Caco-2 (cell line): ENCODE results near the gene TMPRSS4. TPM values are rescaled to one million over a fixed set of nuclear protein-coding genes. Genes with fewer than 3 reads are reported as not detected.

Experiments
- BruUV-seq: library from RNA; stranded (reverse); fragments of 400-500 nt; replicated peaks from 2 replicates; lab custom pipeline; 2021; lab: Mats Ljungman, UMichigan
- CTCF ChIA-PET: fragments of 300-600 bp; sonication (Branson Sonifier 250); formaldehyde crosslinking; loops from one replicate; lab custom pipeline; 2022; ENCODE audit warnings: antibody characterized with exemption; lab: Charles Lee
- POLR2A ChIA-PET: fragments of 300-600 bp; sonication (Branson Sonifier 250); formaldehyde crosslinking; loops from one replicate; lab custom pipeline; 2022; ENCODE audit warnings: antibody characterized with exemption; lab: Charles Lee
- DNase-seq, 2 experiments: peaks; one replicate each; pipeline versions ENCODE4 v3.0.0 to v3.0.0-alpha.2; 2020 to 2022
- H3K27me3 ChIP-seq: replicated peaks from 2 replicates; pipeline ENCODE4 v1.6.0; 2011; ENCODE audit warnings: low read length; ENCODE audit not compliant: control insufficient read depth, insufficient read depth
- H3K36me3 ChIP-seq: 2 replicates; pipeline ENCODE4 v1.5.1; 2011; ENCODE audit warnings: low read length; ENCODE audit not compliant: control insufficient read depth, insufficient read depth
- H3K4me1 ChIP-seq: fragments of 250-450 bp; sonication (Bioruptor Pico); 2 replicates; pipeline ENCODE4 v1.5.1; 2020; ENCODE audit warnings: mild to moderate bottlenecking
- H3K4me3 ChIP-seq: 2 replicates; pipeline ENCODE4 v1.5.1; 2011; ENCODE audit warnings: low read depth, mild to moderate bottlenecking, control low read depth, low read length
- H3K9me3 ChIP-seq: fragments of 250-450 bp; sonication (Bioruptor Pico); 2 replicates; pipeline ENCODE4 v1.5.1; 2020; ENCODE audit warnings: mild to moderate bottlenecking, moderate library complexity
- H3K27ac Mint-ChIP-seq: one replicate; pipeline ENCODE4 v1.8.0; 2022; ENCODE audit warnings: mixed read lengths; ENCODE audit not compliant: unreplicated experiment
- H3K27me3 Mint-ChIP-seq: one replicate; pipeline ENCODE4 v1.8.0; 2022; ENCODE audit warnings: mixed read lengths; ENCODE audit not compliant: insufficient read depth, unreplicated experiment
- H3K36me3 Mint-ChIP-seq: one replicate; pipeline ENCODE4 v1.8.0; 2022; ENCODE audit warnings: mild to moderate bottlenecking, mixed read lengths; ENCODE audit not compliant: insufficient read depth, unreplicated experiment
- H3K4me1 Mint-ChIP-seq: one replicate; pipeline ENCODE4 v1.8.0; 2022; ENCODE audit warnings: low read depth, mixed read lengths; ENCODE audit not compliant: unreplicated experiment
- H3K4me3 Mint-ChIP-seq: one replicate; pipeline ENCODE4 v1.8.0; 2022; ENCODE audit warnings: mild to moderate bottlenecking, moderate library complexity, mixed read lengths; ENCODE audit not compliant: unreplicated experiment
- H3K9me3 Mint-ChIP-seq: one replicate; pipeline ENCODE4 v1.8.0; 2022; ENCODE audit warnings: mixed read lengths; ENCODE audit not compliant: unreplicated experiment
- CTCF ChIP-seq, 2 experiments: fragments of 200-600 bp in 1 of 2; IDR thresholded peaks; 1 replicate in 1 of 2; 2 replicates in 1 of 2; pipeline versions ENCODE4 v1.5.1 to v1.8.0; 2011 to 2022; ENCODE audit warnings: antibody characterized with exemption in 1 of 2, control low read depth in 1 of 2, inconsistent platforms in 1 of 2, low read depth in 1 of 2, low read length in 1 of 2, mild to moderate bottlenecking in 1 of 2, moderate library complexity in 1 of 2; ENCODE audit not compliant: insufficient read depth in 1 of 2, severe bottlenecking in 1 of 2, unreplicated experiment in 1 of 2
- intact Hi-C: fragments of 100-400 bp; cut with micrococcal nuclease; formaldehyde crosslinking; loops from one replicate; pipeline ENCODE4 v1.10.0; 2022; ENCODE audit not compliant: unreplicated experiment
- total RNA-seq: library from RNA; stranded (reverse); gene quantifications from 2 replicates; pipeline ENCODE4 v1.2.3, GENCODE V29; 2022

The TMPRSS4 gene
- total RNA-seq, 1 experiment from 2014 or later = 86.4 TPM

- H3K4me1 ChIP-seq = no peaks in the 10 kb centered on the region
Observed at GRCh38 chr11:118163494-118163893, 86.6 kb downstream of the TMPRSS4 start.

GRCh38 chr11:118164885-118165284 is 88.0 kb downstream of the TMPRSS4 start:
- BruUV-seq = no TSS peak
- no peak for DNase-seq
- Histone ChIP-seq H3K9me3 (no peaks in the 10 kb centered on the region), H3K4me1 (0 out of 2 replicates have a peak, but pooled peaks cover 3% of the 10 kb centered on the region), H3K4me3 (no peak overlapping the region), H3K27me3 (no peaks in the 10 kb centered on the region; the same call in 1 of the 2 replicates), H3K36me3 (no peaks in the 10 kb centered on the region)
- Mint-ChIP-seq H3K9me3 (no peaks in the 10 kb centered on the region), H3K36me3 (no peaks in the 10 kb centered on the region), H3K4me1 (peaks cover 16% of the 10 kb centered on the region), H3K27ac (no peak overlapping the region), H3K27me3 (no peaks in the 10 kb centered on the region), H3K4me3 (no peak overlapping the region)
- POLR2A ChIA-PET = no interaction called here
- CTCF ChIA-PET = interaction anchor here (1.2 kb wide), 1 partner anchor 8 kb away, joined by 3 read pairs; no protein-coding TSS in a partner anchor
- no peak for TF ChIP-seq CTCF (IDR thresholded peaks at IDR 0.05; ENCODE audit: insufficient read depth in 1 of 2, low read depth in 1 of 2, low read length in 1 of 2, severe bottlenecking in 1 of 2, unreplicated experiment in 1 of 2)
- intact Hi-C loops = no loop called here

More at GRCh38 chr11:118163494-118163893, 86.6 kb downstream of the TMPRSS4 start:
- ChIA-PET POLR2A (no interaction called here), CTCF (interaction anchor here (0.7 to 1.7 kb wide), 5 partner anchors 8 to 634 kb away, joined by 3 to 10 read pairs (median 3); partner anchors contain the start of gene SCN4B)
- no peaks in the 10 kb centered on the region for H3K36me3 ChIP-seq
- DNase-seq = no peak
- no TSS peak for BruUV-seq
- H3K4me1 Mint-ChIP-seq = peaks cover 11% of the 10 kb centered on the region
- H3K9me3 ChIP-seq = no peaks in the 10 kb centered on the region
- no peak for TF ChIP-seq CTCF (IDR thresholded peaks at IDR 0.05; ENCODE audit: insufficient read depth in 1 of 2, low read depth in 1 of 2, low read length in 1 of 2, severe bottlenecking in 1 of 2, unreplicated experiment in 1 of 2)
- H3K27ac Mint-ChIP-seq = no peak overlapping the region
- no peaks in the 10 kb centered on the region for H3K9me3 Mint-ChIP-seq
- H3K27me3 ChIP-seq = no peaks in the 10 kb centered on the region
- no peaks in the 10 kb centered on the region for H3K36me3 Mint-ChIP-seq
- no peak overlapping the region for H3K4me3 ChIP-seq
- H3K4me3 Mint-ChIP-seq = no peak overlapping the region
- peaks cover 4% of the 10 kb centered on the region for H3K27me3 Mint-ChIP-seq
- intact Hi-C loops = no loop called here

GRCh38 chr11:118166641-118167040 is 89.8 kb downstream of the TMPRSS4 start:
- Mint-ChIP-seq H3K27ac (no peak overlapping the region), H3K27me3 (no peaks in the 10 kb centered on the region), H3K36me3 (no peaks in the 10 kb centered on the region), H3K4me3 (no peak overlapping the region), H3K4me1 (peaks cover 16% of the 10 kb centered on the region), H3K9me3 (no peaks in the 10 kb centered on the region)
- H3K4me3 ChIP-seq = no peak overlapping the region
- TF ChIP-seq CTCF (IDR thresholded peaks at IDR 0.05; ENCODE audit: insufficient read depth in 1 of 2, low read depth in 1 of 2, low read length in 1 of 2, severe bottlenecking in 1 of 2, unreplicated experiment in 1 of 2) = no peak
- no peaks in the 10 kb centered on the region; the same call in 1 of the 2 replicates for H3K27me3 ChIP-seq
- no peaks in the 10 kb centered on the region for H3K36me3 ChIP-seq
- CTCF ChIA-PET = no interaction called here
- BruUV-seq = no TSS peak
- peaks cover 3% of the 10 kb centered on the region; the same call in 1 of the 2 replicates for H3K4me1 ChIP-seq
- intact Hi-C loops = no loop called here
- no peak for DNase-seq
- POLR2A ChIA-PET = no interaction called here
- H3K9me3 ChIP-seq = no peaks in the 10 kb centered on the region
